Measurements from ENCODE around the gene ALKBH5. TPM values are rescaled to one million over a fixed set of nuclear protein-coding genes. Genes with fewer than 3 reads are reported as not detected.

Gene ALKBH5
- total and polyA plus RNA-seq, 2 experiments from 2014 or later = 32.2 to 117 TPM

DNA sequence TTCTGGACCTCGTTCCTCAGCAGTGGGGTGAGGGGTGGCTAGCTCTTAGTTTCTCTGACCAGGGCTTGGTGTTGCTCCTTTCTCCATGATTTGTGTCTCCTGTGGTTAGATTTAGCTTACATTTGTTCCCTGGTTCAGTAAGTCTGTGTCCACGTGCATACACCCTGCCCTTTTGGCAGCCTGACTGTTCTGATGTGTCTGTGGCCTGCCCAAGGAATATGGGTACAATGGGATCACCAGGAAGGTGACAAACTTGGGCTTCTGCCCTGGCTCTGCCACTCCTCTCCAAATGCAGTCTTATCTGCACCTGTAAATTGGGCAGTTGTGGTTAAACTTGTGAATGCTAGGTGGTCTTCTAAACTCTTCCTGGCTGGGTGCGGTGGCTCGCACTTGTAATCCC, 17.5 kb downstream of the ALKBH5 start (continued):
- TF ChIP-seq, protein P1, sequence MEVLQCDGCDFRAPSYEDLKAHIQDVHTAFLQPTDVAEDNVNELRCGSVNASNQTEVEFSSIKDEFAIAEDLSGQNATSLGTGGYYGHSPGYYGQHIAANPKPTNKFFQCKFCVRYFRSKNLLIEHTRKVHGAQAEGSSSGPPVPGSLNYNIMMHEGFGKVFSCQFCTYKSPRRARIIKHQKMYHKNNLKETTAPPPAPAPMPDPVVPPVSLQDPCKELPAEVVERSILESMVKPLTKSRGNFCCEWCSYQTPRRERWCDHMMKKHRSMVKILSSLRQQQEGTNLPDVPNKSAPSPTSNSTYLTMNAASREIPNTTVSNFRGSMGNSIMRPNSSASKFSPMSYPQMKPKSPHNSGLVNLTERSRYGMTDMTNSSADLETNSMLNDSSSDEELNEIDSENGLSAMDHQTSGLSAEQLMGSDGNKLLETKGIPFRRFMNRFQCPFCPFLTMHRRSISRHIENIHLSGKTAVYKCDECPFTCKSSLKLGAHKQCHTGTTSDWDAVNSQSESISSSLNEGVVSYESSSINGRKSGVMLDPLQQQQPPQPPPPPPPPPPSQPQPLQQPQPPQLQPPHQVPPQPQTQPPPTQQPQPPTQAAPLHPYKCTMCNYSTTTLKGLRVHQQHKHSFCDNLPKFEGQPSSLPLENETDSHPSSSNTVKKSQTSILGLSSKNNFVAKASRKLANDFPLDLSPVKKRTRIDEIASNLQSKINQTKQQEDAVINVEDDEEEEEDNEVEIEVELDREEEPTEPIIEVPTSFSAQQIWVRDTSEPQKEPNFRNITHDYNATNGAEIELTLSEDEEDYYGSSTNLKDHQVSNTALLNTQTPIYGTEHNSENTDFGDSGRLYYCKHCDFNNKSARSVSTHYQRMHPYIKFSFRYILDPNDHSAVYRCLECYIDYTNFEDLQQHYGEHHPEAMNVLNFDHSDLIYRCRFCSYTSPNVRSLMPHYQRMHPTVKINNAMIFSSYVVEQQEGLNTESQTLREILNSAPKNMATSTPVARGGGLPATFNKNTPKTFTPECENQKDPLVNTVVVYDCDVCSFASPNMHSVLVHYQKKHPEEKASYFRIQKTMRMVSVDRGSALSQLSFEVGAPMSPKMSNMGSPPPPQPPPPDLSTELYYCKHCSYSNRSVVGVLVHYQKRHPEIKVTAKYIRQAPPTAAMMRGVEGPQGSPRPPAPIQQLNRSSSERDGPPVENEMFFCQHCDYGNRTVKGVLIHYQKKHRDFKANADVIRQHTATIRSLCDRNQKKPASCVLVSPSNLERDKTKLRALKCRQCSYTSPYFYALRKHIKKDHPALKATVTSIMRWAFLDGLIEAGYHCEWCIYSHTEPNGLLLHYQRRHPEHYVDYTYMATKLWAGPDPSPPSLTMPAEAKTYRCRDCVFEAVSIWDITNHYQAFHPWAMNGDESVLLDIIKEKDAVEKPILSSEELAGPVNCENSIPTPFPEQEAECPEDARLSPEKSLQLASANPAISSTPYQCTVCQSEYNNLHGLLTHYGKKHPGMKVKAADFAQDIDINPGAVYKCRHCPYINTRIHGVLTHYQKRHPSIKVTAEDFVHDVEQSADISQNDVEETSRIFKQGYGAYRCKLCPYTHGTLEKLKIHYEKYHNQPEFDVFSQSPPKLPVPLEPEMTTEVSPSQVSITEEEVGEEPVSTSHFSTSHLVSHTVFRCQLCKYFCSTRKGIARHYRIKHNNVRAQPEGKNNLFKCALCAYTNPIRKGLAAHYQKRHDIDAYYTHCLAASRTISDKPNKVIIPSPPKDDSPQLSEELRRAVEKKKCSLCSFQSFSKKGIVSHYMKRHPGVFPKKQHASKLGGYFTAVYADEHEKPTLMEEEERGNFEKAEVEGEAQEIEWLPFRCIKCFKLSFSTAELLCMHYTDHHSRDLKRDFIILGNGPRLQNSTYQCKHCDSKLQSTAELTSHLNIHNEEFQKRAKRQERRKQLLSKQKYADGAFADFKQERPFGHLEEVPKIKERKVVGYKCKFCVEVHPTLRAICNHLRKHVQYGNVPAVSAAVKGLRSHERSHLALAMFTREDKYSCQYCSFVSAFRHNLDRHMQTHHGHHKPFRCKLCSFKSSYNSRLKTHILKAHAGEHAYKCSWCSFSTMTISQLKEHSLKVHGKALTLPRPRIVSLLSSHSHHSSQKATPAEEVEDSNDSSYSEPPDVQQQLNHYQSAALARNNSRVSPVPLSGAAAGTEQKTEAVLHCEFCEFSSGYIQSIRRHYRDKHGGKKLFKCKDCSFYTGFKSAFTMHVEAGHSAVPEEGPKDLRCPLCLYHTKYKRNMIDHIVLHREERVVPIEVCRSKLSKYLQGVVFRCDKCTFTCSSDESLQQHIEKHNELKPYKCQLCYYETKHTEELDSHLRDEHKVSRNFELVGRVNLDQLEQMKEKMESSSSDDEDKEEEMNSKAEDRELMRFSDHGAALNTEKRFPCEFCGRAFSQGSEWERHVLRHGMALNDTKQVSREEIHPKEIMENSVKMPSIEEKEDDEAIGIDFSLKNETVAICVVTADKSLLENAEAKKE (CRISPR knock-in tag; IDR thresholded peaks at IDR 0.05) = no peak

DNA sequence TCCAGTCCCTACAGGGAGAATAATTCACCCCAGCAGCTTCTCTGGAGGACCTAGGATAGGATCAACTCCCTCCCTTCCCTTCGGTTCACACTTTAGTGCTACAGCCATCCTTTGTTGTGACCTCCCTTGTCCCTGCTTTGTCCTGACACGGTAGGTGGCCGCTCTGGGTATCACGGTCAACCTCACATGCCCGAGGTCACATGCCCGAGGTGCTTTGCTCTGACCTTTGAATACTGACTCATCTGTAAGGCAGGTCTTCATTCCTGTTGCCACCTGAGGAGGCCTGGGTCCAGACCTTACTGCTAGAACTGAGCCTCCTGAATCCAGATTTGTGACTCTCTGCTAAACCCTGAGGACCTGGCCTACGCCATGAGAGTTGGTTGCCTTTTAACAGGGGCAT, 19.7 kb downstream of the ALKBH5 start:
- DNase-seq (ENCODE audit: low spot score) (no peak), ATAC-seq (peak; percentile 85)
- Histone ChIP-seq H3K27ac (ENCODE audit: low read depth) (no peak overlapping the region), H3K4me2 (no peak overlapping the region), H2AFZ (no peak overlapping the region), H3F3A (replicated peaks; ENCODE audit: low read depth) (0 out of 2 replicates have a peak, but pooled peaks cover 2% of the 10 kb centered on the region), H3K79me2 (replicated peaks; ENCODE audit: insufficient read depth) (peaks cover 58% of the 10 kb centered on the region), H3K4me1 (ENCODE audit: insufficient read depth) (no peaks in the 10 kb centered on the region), H3K9me2 (ENCODE audit: insufficient read depth) (no peaks in the 10 kb centered on the region), H3K36me3 (ENCODE audit: insufficient read depth) (peaks cover 11% of the 10 kb centered on the region; the same call in 1 of the 2 replicates), H3K4me3 (no peak overlapping the region), H4K20me1 (replicated peaks; ENCODE audit: insufficient read depth) (peaks cover 51% of the 10 kb centered on the region), H3K27me3 (ENCODE audit: insufficient read depth) (no peaks in the 10 kb centered on the region)
- H3K4me1 Mint-ChIP-seq = peaks cover 4% of the 10 kb centered on the region; the same call in 2 of the 3 replicates
- H3K27ac Mint-ChIP-seq = peak overlapping the region; percentile 72; the same call in 1 of the 2 replicates
- no peaks in the 10 kb centered on the region for H3K9me3 Mint-ChIP-seq
- H3K4me3 Mint-ChIP-seq = no peak overlapping the region
- TF ChIP-seq EZH2phosphoT487 (IDR thresholded peaks at IDR 0.05; ENCODE audit: unreplicated experiment) = no peak
- no peak for TF ChIP-seq STAT1 (IDR thresholded peaks at IDR 0.05; ENCODE audit: unreplicated experiment)
- no peak for TF ChIP-seq EZH2 (IDR thresholded peaks at IDR 0.05; ENCODE audit: low read depth, unreplicated experiment)
- TF ChIP-seq, protein P2, sequence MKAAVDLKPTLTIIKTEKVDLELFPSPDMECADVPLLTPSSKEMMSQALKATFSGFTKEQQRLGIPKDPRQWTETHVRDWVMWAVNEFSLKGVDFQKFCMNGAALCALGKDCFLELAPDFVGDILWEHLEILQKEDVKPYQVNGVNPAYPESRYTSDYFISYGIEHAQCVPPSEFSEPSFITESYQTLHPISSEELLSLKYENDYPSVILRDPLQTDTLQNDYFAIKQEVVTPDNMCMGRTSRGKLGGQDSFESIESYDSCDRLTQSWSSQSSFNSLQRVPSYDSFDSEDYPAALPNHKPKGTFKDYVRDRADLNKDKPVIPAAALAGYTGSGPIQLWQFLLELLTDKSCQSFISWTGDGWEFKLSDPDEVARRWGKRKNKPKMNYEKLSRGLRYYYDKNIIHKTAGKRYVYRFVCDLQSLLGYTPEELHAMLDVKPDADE (IDR thresholded peaks at IDR 0.05) = no peak
- TF ChIP-seq, protein P3, sequence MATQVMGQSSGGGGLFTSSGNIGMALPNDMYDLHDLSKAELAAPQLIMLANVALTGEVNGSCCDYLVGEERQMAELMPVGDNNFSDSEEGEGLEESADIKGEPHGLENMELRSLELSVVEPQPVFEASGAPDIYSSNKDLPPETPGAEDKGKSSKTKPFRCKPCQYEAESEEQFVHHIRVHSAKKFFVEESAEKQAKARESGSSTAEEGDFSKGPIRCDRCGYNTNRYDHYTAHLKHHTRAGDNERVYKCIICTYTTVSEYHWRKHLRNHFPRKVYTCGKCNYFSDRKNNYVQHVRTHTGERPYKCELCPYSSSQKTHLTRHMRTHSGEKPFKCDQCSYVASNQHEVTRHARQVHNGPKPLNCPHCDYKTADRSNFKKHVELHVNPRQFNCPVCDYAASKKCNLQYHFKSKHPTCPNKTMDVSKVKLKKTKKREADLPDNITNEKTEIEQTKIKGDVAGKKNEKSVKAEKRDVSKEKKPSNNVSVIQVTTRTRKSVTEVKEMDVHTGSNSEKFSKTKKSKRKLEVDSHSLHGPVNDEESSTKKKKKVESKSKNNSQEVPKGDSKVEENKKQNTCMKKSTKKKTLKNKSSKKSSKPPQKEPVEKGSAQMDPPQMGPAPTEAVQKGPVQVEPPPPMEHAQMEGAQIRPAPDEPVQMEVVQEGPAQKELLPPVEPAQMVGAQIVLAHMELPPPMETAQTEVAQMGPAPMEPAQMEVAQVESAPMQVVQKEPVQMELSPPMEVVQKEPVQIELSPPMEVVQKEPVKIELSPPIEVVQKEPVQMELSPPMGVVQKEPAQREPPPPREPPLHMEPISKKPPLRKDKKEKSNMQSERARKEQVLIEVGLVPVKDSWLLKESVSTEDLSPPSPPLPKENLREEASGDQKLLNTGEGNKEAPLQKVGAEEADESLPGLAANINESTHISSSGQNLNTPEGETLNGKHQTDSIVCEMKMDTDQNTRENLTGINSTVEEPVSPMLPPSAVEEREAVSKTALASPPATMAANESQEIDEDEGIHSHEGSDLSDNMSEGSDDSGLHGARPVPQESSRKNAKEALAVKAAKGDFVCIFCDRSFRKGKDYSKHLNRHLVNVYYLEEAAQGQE (IDR thresholded peaks at IDR 0.05; ENCODE audit: unreplicated experiment) = no peak
- TF ChIP-seq ZNF331 (CRISPR knock-in tag; IDR thresholded peaks at IDR 0.05; ENCODE audit: low read depth) = no peak
- no peak for TF ChIP-seq JUNB (IDR thresholded peaks at IDR 0.05; ENCODE audit: unreplicated experiment)
- TF ChIP-seq ZNF114 (CRISPR knock-in tag; IDR thresholded peaks at IDR 0.05) = no peak
- TF ChIP-seq, protein P4, sequence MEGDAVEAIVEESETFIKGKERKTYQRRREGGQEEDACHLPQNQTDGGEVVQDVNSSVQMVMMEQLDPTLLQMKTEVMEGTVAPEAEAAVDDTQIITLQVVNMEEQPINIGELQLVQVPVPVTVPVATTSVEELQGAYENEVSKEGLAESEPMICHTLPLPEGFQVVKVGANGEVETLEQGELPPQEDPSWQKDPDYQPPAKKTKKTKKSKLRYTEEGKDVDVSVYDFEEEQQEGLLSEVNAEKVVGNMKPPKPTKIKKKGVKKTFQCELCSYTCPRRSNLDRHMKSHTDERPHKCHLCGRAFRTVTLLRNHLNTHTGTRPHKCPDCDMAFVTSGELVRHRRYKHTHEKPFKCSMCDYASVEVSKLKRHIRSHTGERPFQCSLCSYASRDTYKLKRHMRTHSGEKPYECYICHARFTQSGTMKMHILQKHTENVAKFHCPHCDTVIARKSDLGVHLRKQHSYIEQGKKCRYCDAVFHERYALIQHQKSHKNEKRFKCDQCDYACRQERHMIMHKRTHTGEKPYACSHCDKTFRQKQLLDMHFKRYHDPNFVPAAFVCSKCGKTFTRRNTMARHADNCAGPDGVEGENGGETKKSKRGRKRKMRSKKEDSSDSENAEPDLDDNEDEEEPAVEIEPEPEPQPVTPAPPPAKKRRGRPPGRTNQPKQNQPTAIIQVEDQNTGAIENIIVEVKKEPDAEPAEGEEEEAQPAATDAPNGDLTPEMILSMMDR (conservative IDR thresholded peaks at IDR 0.05; ENCODE audit: low read depth in 2 of 2) = no peak
- peaks cover 24% of the 10 kb centered on the region for H3K36me3 Mint-ChIP-seq (ENCODE audit: low read depth)
- peaks cover 3% of the 10 kb centered on the region for H3K27me3 Mint-ChIP-seq (ENCODE audit: insufficient read depth, low read depth, poor library complexity)

Measured in GM23338 (cell line).